Choroid plexus epithelial cell (primary cell): Measurements from ENCODE around the gene UNG.
A peak's percentile ranks its signal among the peaks of the same experiment; 100 is the strongest.

ENCODE experiments used
- DNase-seq: peaks from one replicate; pipeline ENCODE4 v3.0.0-alpha.2; 2010; ENCODE audit warnings: low read depth
- H3K4me3 ChIP-seq: 2 replicates; pipeline ENCODE4 v1.5.1; 2011; ENCODE audit warnings: low read depth, mild to moderate bottlenecking, control low read depth, low read length, moderate library complexity
- TF ChIP-seq, protein P1 (sequence below): conservative IDR thresholded peaks from 2 replicates; pipeline ENCODE4 v1.5.1; 2011; ENCODE audit warnings: low read depth, mild to moderate bottlenecking, control low read depth, inconsistent platforms, low read length, moderate library complexity

Gene UNG

DNA sequence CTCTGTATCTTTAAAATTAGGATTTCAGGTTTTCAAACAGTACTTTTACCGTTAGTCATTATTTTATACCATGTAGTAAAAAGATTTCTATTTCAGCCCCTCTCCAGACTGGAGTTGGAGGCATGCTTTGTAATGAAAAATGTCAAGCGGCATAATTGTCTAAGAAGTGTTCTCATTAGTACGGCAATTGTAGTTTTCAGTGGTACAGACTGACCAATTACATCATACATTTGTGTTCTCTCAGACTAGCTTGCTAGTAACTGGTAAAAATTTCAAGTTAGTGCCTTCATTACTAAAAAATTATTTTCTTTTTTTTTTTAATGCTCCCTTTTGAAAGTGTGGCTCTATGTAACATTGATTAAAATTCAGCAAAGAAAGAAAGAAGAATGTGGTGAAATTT, 40.5 kb upstream of the UNG start:
- DNase-seq: no peak
- TF ChIP-seq, protein P1, sequence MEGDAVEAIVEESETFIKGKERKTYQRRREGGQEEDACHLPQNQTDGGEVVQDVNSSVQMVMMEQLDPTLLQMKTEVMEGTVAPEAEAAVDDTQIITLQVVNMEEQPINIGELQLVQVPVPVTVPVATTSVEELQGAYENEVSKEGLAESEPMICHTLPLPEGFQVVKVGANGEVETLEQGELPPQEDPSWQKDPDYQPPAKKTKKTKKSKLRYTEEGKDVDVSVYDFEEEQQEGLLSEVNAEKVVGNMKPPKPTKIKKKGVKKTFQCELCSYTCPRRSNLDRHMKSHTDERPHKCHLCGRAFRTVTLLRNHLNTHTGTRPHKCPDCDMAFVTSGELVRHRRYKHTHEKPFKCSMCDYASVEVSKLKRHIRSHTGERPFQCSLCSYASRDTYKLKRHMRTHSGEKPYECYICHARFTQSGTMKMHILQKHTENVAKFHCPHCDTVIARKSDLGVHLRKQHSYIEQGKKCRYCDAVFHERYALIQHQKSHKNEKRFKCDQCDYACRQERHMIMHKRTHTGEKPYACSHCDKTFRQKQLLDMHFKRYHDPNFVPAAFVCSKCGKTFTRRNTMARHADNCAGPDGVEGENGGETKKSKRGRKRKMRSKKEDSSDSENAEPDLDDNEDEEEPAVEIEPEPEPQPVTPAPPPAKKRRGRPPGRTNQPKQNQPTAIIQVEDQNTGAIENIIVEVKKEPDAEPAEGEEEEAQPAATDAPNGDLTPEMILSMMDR: no peak
- no peak overlapping the region for H3K4me3 ChIP-seq

DNA sequence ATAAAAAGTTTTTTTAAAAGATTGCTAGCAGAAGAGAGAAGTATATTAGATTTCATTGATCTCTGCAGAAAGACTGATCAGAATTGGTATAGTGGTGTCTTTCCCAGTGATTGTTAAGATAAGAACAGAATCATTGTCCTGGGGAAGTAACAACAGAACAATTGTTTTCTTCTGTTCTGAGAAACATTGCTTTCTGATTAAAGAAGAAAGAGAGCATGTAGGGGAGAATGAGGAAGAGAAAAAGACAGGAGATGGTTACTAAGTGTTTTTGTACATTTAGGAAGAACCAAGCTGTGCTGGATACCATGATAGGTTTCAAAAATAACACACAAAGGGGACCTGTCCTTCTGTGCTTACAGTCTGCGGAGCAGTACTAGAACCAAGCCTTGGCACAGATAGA, 40.0 kb upstream of the UNG start:
- no peak for DNase-seq
- TF ChIP-seq, protein P1: no peak
- H3K4me3 ChIP-seq: no peak overlapping the region

DNA sequence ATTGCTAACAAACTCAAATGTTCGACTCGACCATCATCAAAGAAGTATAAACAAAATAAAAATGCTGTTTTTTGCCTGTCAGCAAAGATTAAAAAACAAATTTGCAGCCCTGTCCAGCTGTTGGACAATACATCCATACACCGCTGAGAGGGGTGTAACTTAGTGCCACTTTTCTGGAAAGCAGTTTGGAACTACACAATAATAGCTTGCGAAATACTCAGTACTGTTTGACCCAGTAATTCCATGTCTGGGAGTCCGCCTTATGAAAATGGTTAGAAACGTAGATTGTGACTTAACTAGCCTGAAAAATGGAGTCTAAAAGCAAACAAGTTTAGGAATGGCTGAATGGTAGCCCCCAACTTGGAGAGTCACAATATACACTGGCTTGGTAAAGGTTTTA, 38.6 kb upstream of the UNG start:
- no peak for DNase-seq
- TF ChIP-seq, protein P1: no peak
- no peak overlapping the region for H3K4me3 ChIP-seq

DNA sequence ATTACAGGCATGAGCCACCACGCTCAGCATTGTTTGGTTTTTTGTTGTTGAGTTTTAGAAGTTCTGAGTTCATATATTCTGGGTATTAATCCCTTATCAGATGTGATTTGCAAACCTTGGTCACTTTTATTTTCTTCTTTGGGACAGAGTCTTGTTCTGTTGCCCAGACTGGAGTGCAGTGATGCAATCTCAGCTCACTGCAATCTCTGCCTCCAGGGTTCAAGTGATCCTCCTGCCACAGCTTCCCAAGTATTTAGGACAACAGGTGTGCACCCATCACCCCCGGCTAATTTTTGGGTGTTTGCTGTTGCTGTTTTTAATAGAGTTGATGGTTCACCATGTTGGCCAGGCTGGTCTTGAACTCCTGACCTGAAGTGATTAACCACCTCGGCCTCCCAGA, 33.3 kb upstream of the UNG start:
- TF ChIP-seq, protein P1: no peak
- H3K4me3 ChIP-seq: no peak overlapping the region
- no peak for DNase-seq

DNA sequence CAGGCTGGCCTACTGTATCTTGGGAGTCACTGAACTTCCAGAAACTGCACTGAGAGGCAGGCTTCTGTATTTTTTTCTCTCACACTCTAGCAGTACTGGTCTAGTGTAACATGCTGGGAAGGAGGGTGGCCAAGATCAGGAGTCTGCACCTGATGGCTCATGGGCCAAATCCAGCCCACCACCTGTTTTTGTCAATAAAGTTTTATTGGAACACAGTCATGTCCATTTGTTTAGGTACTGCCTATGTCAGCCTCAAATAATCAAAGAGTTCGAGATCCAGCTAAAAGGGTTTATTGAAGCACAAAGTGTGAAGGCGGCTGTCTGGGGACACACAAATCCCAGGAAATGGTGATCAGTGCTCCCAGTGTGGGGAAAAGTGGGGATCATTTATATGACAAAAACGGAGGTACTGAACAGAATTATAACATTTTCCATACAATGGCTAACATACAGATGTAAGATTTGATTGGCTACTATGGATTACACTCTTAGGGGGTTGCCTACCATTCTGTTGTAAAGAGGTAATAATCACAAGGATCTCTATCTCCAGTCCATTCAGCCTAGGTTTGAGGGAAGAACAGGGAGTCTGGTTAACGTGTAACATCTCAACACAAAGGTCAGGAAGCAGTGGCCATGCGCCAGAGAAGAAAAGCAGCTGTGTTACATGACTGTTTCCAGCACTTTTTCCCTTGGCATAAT, 32.1 kb upstream of the UNG start:
- H3K4me3 ChIP-seq: no peak overlapping the region
- TF ChIP-seq, protein P1: no peak
- peak; percentile 7 for DNase-seq

DNA sequence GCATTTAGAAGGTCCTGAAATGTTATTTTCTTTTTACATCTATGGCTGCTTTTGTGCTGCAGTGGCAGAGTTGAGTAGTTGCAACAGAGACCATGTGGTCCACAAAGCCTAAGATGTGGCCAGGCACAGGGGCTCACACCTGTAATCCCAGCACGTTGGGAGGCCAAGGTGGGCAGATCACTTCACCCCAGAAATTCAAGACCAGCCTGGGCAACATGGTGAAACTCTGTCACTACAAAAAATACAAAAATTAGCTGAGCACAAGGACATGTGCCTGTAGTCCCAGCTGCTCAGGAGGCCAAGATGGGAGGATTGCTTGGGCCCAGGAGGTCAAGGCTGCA, 31.6 kb upstream of the UNG start:
- DNase-seq: no peak
- H3K4me3 ChIP-seq: no peak overlapping the region
- TF ChIP-seq, protein P1: no peak

DNA sequence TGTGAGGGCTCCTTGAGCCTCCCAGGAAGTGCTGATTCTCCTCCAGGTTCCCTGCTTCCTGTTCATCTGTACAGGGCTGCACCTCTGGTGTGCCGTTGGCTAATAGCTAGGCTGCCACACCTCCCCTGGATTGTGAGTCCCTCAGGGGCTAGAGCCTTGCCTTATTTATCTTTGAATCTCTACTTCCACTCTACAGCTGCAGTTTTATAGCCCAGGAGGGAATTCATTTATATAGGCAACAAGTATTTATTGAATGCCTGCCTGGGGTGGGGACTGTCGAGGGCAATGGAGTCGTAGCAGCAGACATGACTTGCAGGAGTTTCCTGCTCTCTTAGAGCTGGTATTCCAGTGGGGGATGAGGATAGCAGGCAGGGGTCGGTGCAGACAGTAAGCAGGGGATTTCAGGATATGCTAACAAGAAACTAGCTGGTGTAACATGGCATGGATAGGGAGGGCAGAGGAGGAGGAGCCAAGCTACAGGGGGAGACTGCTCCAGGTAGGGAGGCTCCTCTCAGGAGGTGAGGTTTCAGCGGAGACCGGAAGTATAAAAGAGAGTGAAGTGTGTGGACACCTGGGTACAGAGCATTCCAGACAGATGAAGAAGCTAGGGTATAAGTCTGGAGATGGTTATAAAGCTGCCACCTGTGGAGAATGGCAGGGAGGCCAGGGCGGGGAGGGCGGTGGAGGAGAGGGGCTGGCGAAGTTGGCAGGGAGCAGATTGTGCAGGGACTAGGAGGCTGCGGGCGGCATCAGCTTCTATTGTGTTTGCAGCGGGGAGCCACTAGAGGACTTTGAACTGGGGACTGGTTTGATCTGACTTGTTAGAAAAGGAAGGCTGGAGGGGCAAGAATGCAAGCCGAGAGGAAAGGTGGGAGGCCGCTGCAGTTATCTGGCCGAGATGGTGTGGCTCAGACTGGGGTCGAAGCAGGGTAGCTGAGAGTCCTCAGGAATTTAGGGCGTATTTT, 27.8 kb upstream of the UNG start:
- DNase-seq: no peak
- H3K4me3 ChIP-seq: no peak overlapping the region
- TF ChIP-seq, protein P1: no peak
